ENCODE results near the gene KRTAP3-2.
A peak's percentile ranks its signal among the peaks of the same experiment; 100 is the strongest.

The KRTAP3-2 gene

DNA sequence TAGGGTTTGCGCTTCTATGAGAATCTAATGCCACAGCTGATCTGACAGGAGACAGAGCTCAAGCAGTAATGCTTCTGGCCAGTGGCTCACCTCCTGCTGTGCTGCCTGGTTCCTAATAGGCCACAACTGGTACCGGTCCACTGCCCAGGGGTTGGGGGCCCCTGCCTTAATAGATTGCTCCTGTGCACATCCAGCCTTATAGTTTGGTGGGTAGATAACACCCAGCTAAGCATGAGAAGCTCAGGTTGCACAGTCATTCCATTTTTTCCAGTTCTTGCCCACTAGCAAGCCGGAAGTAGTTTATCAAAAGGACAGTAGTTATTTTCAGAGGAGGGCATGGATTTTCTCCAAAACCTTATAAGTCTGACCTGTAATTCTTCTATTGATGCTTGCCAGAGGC lies 19.7 kb upstream of the KRTAP3-2 start:
- Histone ChIP-seq H2AFZ (ENCODE audit: low read length) (no peak overlapping the region), H3K79me1 (ENCODE audit: low read depth, low read length) (no peaks in the 10 kb centered on the region), H3K4me2 (ENCODE audit: insufficient read depth, low read length, poor library complexity, severe bottlenecking) (no peak overlapping the region), H4K8ac (ENCODE audit: low read depth, low read length) (no peak overlapping the region), H3K9me3 (replicated peaks in 1 of 2; ENCODE audit: control insufficient read depth in 2 of 2, insufficient read depth in 1 of 2, low read depth in 1 of 2, low read length in 2 of 2) (no peaks in the 10 kb centered on the region), H3K4ac (ENCODE audit: low read length) (no peak overlapping the region), H3K36me3 (replicated peaks in 1 of 2; ENCODE audit: control insufficient read depth in 2 of 2, insufficient read depth in 2 of 2, low read length in 2 of 2) (no peaks in the 10 kb centered on the region), H3K9ac (ENCODE audit: low read depth, low read length, poor library complexity) (no peak overlapping the region), H3K4me1 (ENCODE audit: control insufficient read depth in 2 of 2, insufficient read depth in 1 of 2, low read depth in 1 of 2, low read length in 2 of 2) (no peaks in the 10 kb centered on the region), H4K91ac (ENCODE audit: low read depth, low read length, poor library complexity) (peak overlapping the region; percentile 64), H2BK15ac (ENCODE audit: low read length) (no peak overlapping the region), H3K18ac (ENCODE audit: low read length) (no peak overlapping the region), H2BK5ac (ENCODE audit: low read length) (no peak overlapping the region), H2BK120ac (ENCODE audit: low read depth, low read length) (no peak overlapping the region), H2BK12ac (ENCODE audit: low read length) (no peak overlapping the region), H2AK5ac (ENCODE audit: low read depth, low read length) (no peak overlapping the region), H3K14ac (ENCODE audit: low read length) (no peak overlapping the region), H3K23ac (ENCODE audit: low read depth, low read length, poor library complexity) (peak overlapping the region; percentile 56), H3K4me3 (ENCODE audit: low read length in 2 of 2) (no peak overlapping the region), H3K27ac (replicated peaks; ENCODE audit: low read length) (no peak overlapping the region), H3K27me3 (ENCODE audit: control insufficient read depth in 3 of 3, insufficient read depth in 3 of 3, low read depth in 1 of 3, low read length in 3 of 3) (no peaks in the 10 kb centered on the region)
- no CpG with 5 or more reads among the region's 3 CpGs for WGBS, 2 donors (ENCODE audit: extremely low coverage in 2 of 2, insufficient read length in 2 of 2, insufficient replicate concordance in 1 of 2)
- no peak for DNase-seq (ENCODE audit: low spot score)

- no peak overlapping the region for H3K9ac ChIP-seq (ENCODE audit: low read depth, low read length, poor library complexity)
- H2BK15ac ChIP-seq (ENCODE audit: low read length): no peak overlapping the region
- no peaks in the 10 kb centered on the region for H3K9me3 ChIP-seq (replicated peaks in 1 of 2; ENCODE audit: control insufficient read depth in 2 of 2, insufficient read depth in 1 of 2, low read depth in 1 of 2, low read length in 2 of 2)
- H3K4me2 ChIP-seq (ENCODE audit: insufficient read depth, low read length, poor library complexity, severe bottlenecking): no peak overlapping the region
- H3K27me3 ChIP-seq (ENCODE audit: control insufficient read depth in 3 of 3, insufficient read depth in 3 of 3, low read depth in 1 of 3, low read length in 3 of 3): no peaks in the 10 kb centered on the region
- DNase-seq (ENCODE audit: low spot score): no peak
- H3K4me3 ChIP-seq (ENCODE audit: low read length in 2 of 2): no peak overlapping the region
- no CpG with 5 or more reads among the region's 3 CpGs for WGBS, 2 donors (ENCODE audit: extremely low coverage in 2 of 2, insufficient read length in 2 of 2, insufficient replicate concordance in 1 of 2)
- no peaks in the 10 kb centered on the region for H3K36me3 ChIP-seq (replicated peaks in 1 of 2; ENCODE audit: control insufficient read depth in 2 of 2, insufficient read depth in 2 of 2, low read length in 2 of 2)
- H3K23ac ChIP-seq (ENCODE audit: low read depth, low read length, poor library complexity): no peak overlapping the region
- H3K4ac ChIP-seq (ENCODE audit: low read length): no peak overlapping the region
- H2AFZ ChIP-seq (ENCODE audit: low read length): no peak overlapping the region
- no peak overlapping the region for H2BK12ac ChIP-seq (ENCODE audit: low read length)
- no peak overlapping the region for H2BK120ac ChIP-seq (ENCODE audit: low read depth, low read length)
- no peak overlapping the region for H4K8ac ChIP-seq (ENCODE audit: low read depth, low read length)
- no peak overlapping the region for H3K14ac ChIP-seq (ENCODE audit: low read length)
- no peak overlapping the region for H3K27ac ChIP-seq (replicated peaks; ENCODE audit: low read length)
- H3K4me1 ChIP-seq (ENCODE audit: control insufficient read depth in 2 of 2, insufficient read depth in 1 of 2, low read depth in 1 of 2, low read length in 2 of 2): no peaks in the 10 kb centered on the region
- no peak overlapping the region for H3K18ac ChIP-seq (ENCODE audit: low read length)
- no peak overlapping the region for H2AK5ac ChIP-seq (ENCODE audit: low read depth, low read length)
- no peak overlapping the region for H4K91ac ChIP-seq (ENCODE audit: low read depth, low read length, poor library complexity)
- H2BK5ac ChIP-seq (ENCODE audit: low read length): no peak overlapping the region
- no peaks in the 10 kb centered on the region for H3K79me1 ChIP-seq (ENCODE audit: low read depth, low read length)
Measured at GRCh38 chr17:41018541-41018940, 18.8 kb upstream of the KRTAP3-2 start.

- Histone ChIP-seq H3K4me2 (ENCODE audit: insufficient read depth, low read length, poor library complexity, severe bottlenecking) (no peak overlapping the region), H2BK120ac (ENCODE audit: low read depth, low read length) (no peak overlapping the region), H2BK15ac (ENCODE audit: low read length) (no peak overlapping the region), H2BK12ac (ENCODE audit: low read length) (peak overlapping the region; percentile 36), H3K4me1 (ENCODE audit: control insufficient read depth in 2 of 2, insufficient read depth in 1 of 2, low read depth in 1 of 2, low read length in 2 of 2) (no peaks in the 10 kb centered on the region), H3K9ac (ENCODE audit: low read depth, low read length, poor library complexity) (no peak overlapping the region), H2AFZ (ENCODE audit: low read length) (no peak overlapping the region), H4K8ac (ENCODE audit: low read depth, low read length) (peak overlapping the region; percentile 45), H2BK5ac (ENCODE audit: low read length) (no peak overlapping the region), H3K27me3 (ENCODE audit: control insufficient read depth in 3 of 3, insufficient read depth in 3 of 3, low read depth in 1 of 3, low read length in 3 of 3) (no peaks in the 10 kb centered on the region), H3K4ac (ENCODE audit: low read length) (no peak overlapping the region), H3K4me3 (ENCODE audit: low read length in 2 of 2) (no peak overlapping the region), H3K27ac (replicated peaks; ENCODE audit: low read length) (no peak overlapping the region), H3K14ac (ENCODE audit: low read length) (no peak overlapping the region), H3K36me3 (replicated peaks in 1 of 2; ENCODE audit: control insufficient read depth in 2 of 2, insufficient read depth in 2 of 2, low read length in 2 of 2) (no peaks in the 10 kb centered on the region), H4K91ac (ENCODE audit: low read depth, low read length, poor library complexity) (no peak overlapping the region), H3K9me3 (replicated peaks in 1 of 2; ENCODE audit: control insufficient read depth in 2 of 2, insufficient read depth in 1 of 2, low read depth in 1 of 2, low read length in 2 of 2) (no peaks in the 10 kb centered on the region), H3K23ac (ENCODE audit: low read depth, low read length, poor library complexity) (no peak overlapping the region), H3K18ac (ENCODE audit: low read length) (no peak overlapping the region), H3K79me1 (ENCODE audit: low read depth, low read length) (no peaks in the 10 kb centered on the region), H2AK5ac (ENCODE audit: low read depth, low read length) (no peak overlapping the region)
- no peak for DNase-seq (ENCODE audit: low spot score)
- WGBS, 2 donors (ENCODE audit: extremely low coverage in 2 of 2, insufficient read length in 2 of 2, insufficient replicate concordance in 1 of 2): no CpG with 5 or more reads among the region's 13 CpGs
Measured at GRCh38 chr17:41016578-41017215, 17.0 kb upstream of the KRTAP3-2 start.

- no CpG with 5 or more reads among the region's 7 CpGs for WGBS, 2 donors (ENCODE audit: extremely low coverage in 2 of 2, insufficient read length in 2 of 2, insufficient replicate concordance in 1 of 2)
Measured at GRCh38 chr17:41015454-41015853, 15.7 kb upstream of the KRTAP3-2 start.

More at GRCh38 chr17:41015454-41015853, 15.7 kb upstream of the KRTAP3-2 start:
- H3K4me1 ChIP-seq (ENCODE audit: control insufficient read depth in 2 of 2, insufficient read depth in 1 of 2, low read depth in 1 of 2, low read length in 2 of 2): no peaks in the 10 kb centered on the region
- H3K9me3 ChIP-seq (replicated peaks in 1 of 2; ENCODE audit: control insufficient read depth in 2 of 2, insufficient read depth in 1 of 2, low read depth in 1 of 2, low read length in 2 of 2): no peaks in the 10 kb centered on the region
- no peak overlapping the region for H3K9ac ChIP-seq (ENCODE audit: low read depth, low read length, poor library complexity)
- no peak overlapping the region for H3K14ac ChIP-seq (ENCODE audit: low read length)
- no peak overlapping the region for H3K4ac ChIP-seq (ENCODE audit: low read length)
- no peak overlapping the region for H2BK15ac ChIP-seq (ENCODE audit: low read length)
- H3K27ac ChIP-seq (replicated peaks; ENCODE audit: low read length): no peak overlapping the region
- H3K4me2 ChIP-seq (ENCODE audit: insufficient read depth, low read length, poor library complexity, severe bottlenecking): no peak overlapping the region
- no peak overlapping the region for H2AFZ ChIP-seq (ENCODE audit: low read length)
- H4K91ac ChIP-seq (ENCODE audit: low read depth, low read length, poor library complexity): no peak overlapping the region
- no peaks in the 10 kb centered on the region for H3K79me1 ChIP-seq (ENCODE audit: low read depth, low read length)
- H4K8ac ChIP-seq (ENCODE audit: low read depth, low read length): no peak overlapping the region
- no peak overlapping the region for H3K18ac ChIP-seq (ENCODE audit: low read length)
- H2BK120ac ChIP-seq (ENCODE audit: low read depth, low read length): no peak overlapping the region
- H2BK5ac ChIP-seq (ENCODE audit: low read length): no peak overlapping the region
- no peaks in the 10 kb centered on the region for H3K27me3 ChIP-seq (ENCODE audit: control insufficient read depth in 3 of 3, insufficient read depth in 3 of 3, low read depth in 1 of 3, low read length in 3 of 3)
- no peak overlapping the region for H2AK5ac ChIP-seq (ENCODE audit: low read depth, low read length)
- H3K23ac ChIP-seq (ENCODE audit: low read depth, low read length, poor library complexity): no peak overlapping the region
- DNase-seq (ENCODE audit: low spot score): no peak
- no peak overlapping the region for H3K4me3 ChIP-seq (ENCODE audit: low read length in 2 of 2)
- no peaks in the 10 kb centered on the region for H3K36me3 ChIP-seq (replicated peaks in 1 of 2; ENCODE audit: control insufficient read depth in 2 of 2, insufficient read depth in 2 of 2, low read length in 2 of 2)
- no peak overlapping the region for H2BK12ac ChIP-seq (ENCODE audit: low read length)
